ES-I3 (cell line): ENCODE data around the gene UBE2M.
"Not testable (repeated sequence)": the region's sequence is repeated elsewhere in the genome, so short reads cannot be mapped to it uniquely, and the experiment has no call there.

ENCODE experiments used
- H3K36me3 ChIP-seq: 2 replicates; pipeline ENCODE4 v1.6.1; 2013; ENCODE audit warnings: mild to moderate bottlenecking, low read length, control low read depth, moderate library complexity; ENCODE audit not compliant: insufficient read depth
- H3K4me1 ChIP-seq: 2 replicates; pipeline ENCODE4 v1.6.1; 2013; ENCODE audit warnings: mild to moderate bottlenecking, control low read depth, low read length; ENCODE audit not compliant: insufficient read depth
- H3K9ac ChIP-seq: 2 replicates; pipeline ENCODE4 v1.6.1; 2013; ENCODE audit warnings: low read depth, mild to moderate bottlenecking, low read length, moderate library complexity
- H3K9me3 ChIP-seq: 2 replicates; pipeline ENCODE4 v1.6.1; 2013; ENCODE audit warnings: mild to moderate bottlenecking, low read length, moderate library complexity; ENCODE audit not compliant: control insufficient read depth, insufficient read depth

The UBE2M gene

GRCh38 chr19:58544591-58545285, 13.7 kb downstream of the UBE2M start:
- H3K9ac ChIP-seq, result peak overlapping the region; percentile 89
- H3K9me3 ChIP-seq, result no peaks in the 10 kb centered on the region
- H3K4me1 ChIP-seq, result no peaks in the 10 kb centered on the region
- peaks cover 29% of the 10 kb centered on the region for H3K36me3 ChIP-seq

GRCh38 chr19:58543826-58544590, 14.4 kb downstream of the UBE2M start, which contains the start of gene TRIM28:
Gene TRIM28 (plus strand): TSS chr19:58544064. CDS start chr19:58544758, 694 bp downstream.
- H3K4me1 ChIP-seq, result no peaks in the 10 kb centered on the region
- H3K36me3 ChIP-seq, result peaks cover 22% of the 10 kb centered on the region
- peak within 1 kb of the TSS; percentile 89 for H3K9ac ChIP-seq
- no peaks in the 10 kb centered on the region for H3K9me3 ChIP-seq

- not testable (repeated sequence) for H3K9me3 ChIP-seq, H3K4me1 ChIP-seq
- H3K36me3 ChIP-seq, result peaks cover 15% of the 10 kb centered on the region
- peak overlapping the region; percentile 89; the same call in 1 of the 2 replicates for H3K9ac ChIP-seq
These were observed 15.6 kb downstream of the UBE2M start for GRCh38 chr19:58542641-58543372.

- H3K9ac ChIP-seq, result peak overlapping the region; percentile 55; the same call in 1 of the 2 replicates
- not testable (repeated sequence) for H3K36me3 ChIP-seq, H3K4me1 ChIP-seq, H3K9me3 ChIP-seq
These were observed 19.2 kb downstream of the UBE2M start for GRCh38 chr19:58539169-58539559.

- Histone ChIP-seq H3K4me1 (no peaks in the 10 kb centered on the region; the same call in 1 of the 2 replicates), H3K9ac (peak overlapping the region; percentile 55), H3K36me3 (no peaks in the 10 kb centered on the region), H3K9me3 (no peaks in the 10 kb centered on the region)
These were observed 19.9 kb downstream of the UBE2M start for GRCh38 chr19:58538257-58539168.

- H3K9me3 ChIP-seq, result no peaks in the 10 kb centered on the region
- H3K4me1 ChIP-seq, result no peaks in the 10 kb centered on the region; the same call in 1 of the 2 replicates
- H3K9ac ChIP-seq, result peak overlapping the region; percentile 55
- H3K36me3 ChIP-seq, result no peaks in the 10 kb centered on the region
These were observed 21.3 kb downstream of the UBE2M start for GRCh38 chr19:58536852-58537798.

- no peaks in the 10 kb centered on the region; the same call in 1 of the 2 replicates for H3K4me1 ChIP-seq
- no peaks in the 10 kb centered on the region for H3K9me3 ChIP-seq
- H3K9ac ChIP-seq, result no peak overlapping the region
- H3K36me3 ChIP-seq, result no peaks in the 10 kb centered on the region
These were observed 22.6 kb downstream of the UBE2M start for GRCh38 chr19:58535857-58536256.

GRCh38 chr19:58531034-58531840, 27.2 kb downstream of the UBE2M start:
- Histone ChIP-seq H3K9ac (no peak overlapping the region), H3K9me3 (no peaks in the 10 kb centered on the region), H3K4me1 (no peaks in the 10 kb centered on the region), H3K36me3 (no peaks in the 10 kb centered on the region)

- H3K9me3 ChIP-seq, result no peaks in the 10 kb centered on the region
- no peak overlapping the region for H3K9ac ChIP-seq
- no peaks in the 10 kb centered on the region for H3K36me3 ChIP-seq
- no peaks in the 10 kb centered on the region for H3K4me1 ChIP-seq
These were observed 29.0 kb downstream of the UBE2M start for GRCh38 chr19:58529405-58529804.

GRCh38 chr19:58522709-58523108, 35.7 kb downstream of the UBE2M start:
- no peaks in the 10 kb centered on the region for H3K9me3 ChIP-seq
- H3K36me3 ChIP-seq, result no peaks in the 10 kb centered on the region
- H3K9ac ChIP-seq, result no peak overlapping the region
- peaks cover 13% of the 10 kb centered on the region for H3K4me1 ChIP-seq

- Histone ChIP-seq H3K36me3 (no peaks in the 10 kb centered on the region), H3K9ac (peak overlapping the region; percentile 56), H3K4me1 (peaks cover 13% of the 10 kb centered on the region), H3K9me3 (no peaks in the 10 kb centered on the region)
These were observed 36.8 kb downstream of the UBE2M start for GRCh38 chr19:58521651-58522050.

- H3K9ac ChIP-seq, result peak overlapping the region; percentile 89
- H3K36me3 ChIP-seq, result no peaks in the 10 kb centered on the region
- H3K9me3 ChIP-seq, result no peaks in the 10 kb centered on the region
- peaks cover 21% of the 10 kb centered on the region for H3K4me1 ChIP-seq
These were observed 38.2 kb downstream of the UBE2M start for GRCh38 chr19:58520257-58520599.
